Neural cell (in vitro differentiated cells): Measurements from ENCODE around the gene PIBF1. TPM values are rescaled to one million over a fixed set of nuclear protein-coding genes. Genes with fewer than 3 reads are reported as not detected.
"Not testable (repeated sequence)": the region's sequence is repeated elsewhere in the genome, so short reads cannot be mapped to it uniquely, and the experiment has no call there.

ENCODE experiments used
- H2AFZ ChIP-seq: fragments of 200-600, 300-800 bp; sonication (generic), shearing (Covaris generic); 2 replicates; pipeline ENCODE4 v1.6.0; 2014; ENCODE audit warnings: low read depth, mild to moderate bottlenecking, antibody characterized with exemption, low read length, moderate library complexity
- H3F3A ChIP-seq: fragments of 200-600 bp; shearing (Covaris generic); 2 replicates; pipeline ENCODE4 v1.6.1; 2016; ENCODE audit warnings: mild to moderate bottlenecking, moderate library complexity, mixed read lengths, antibody characterized with exemption, low read length; ENCODE audit not compliant: insufficient read depth, poor library complexity, severe bottlenecking
- H3K27ac ChIP-seq: fragments of 200-600, 300-800 bp; sonication (generic), shearing (Covaris generic); 2 replicates; pipeline ENCODE4 v1.5.1; 2014; ENCODE audit warnings: mild to moderate bottlenecking, low read length, moderate library complexity
- H3K27me3 ChIP-seq: fragments of 300-800, 200-600 bp; sonication (generic), shearing (Covaris generic); 2 replicates; pipeline ENCODE4 v1.6.0; 2014; ENCODE audit warnings: mild to moderate bottlenecking, low read depth, low read length, moderate library complexity; ENCODE audit not compliant: insufficient read depth
- H3K36me3 ChIP-seq: fragments of 300-800, 200-600 bp; sonication (generic), shearing (Covaris generic); 2 replicates; pipeline ENCODE4 v1.5.1; 2014; ENCODE audit warnings: mild to moderate bottlenecking, antibody characterized with exemption, low read length, moderate library complexity; ENCODE audit not compliant: insufficient read depth
- H3K4me2 ChIP-seq: fragments of 300-800, 200-600 bp; sonication (generic), shearing (Covaris generic); 2 replicates; pipeline ENCODE4 v1.6.0; 2014; ENCODE audit warnings: mild to moderate bottlenecking, low read length
- H3K4me3 ChIP-seq: fragments of 300-800, 200-600 bp; sonication (generic), shearing (Covaris generic); 2 replicates; pipeline ENCODE4 v1.5.1; 2014; ENCODE audit warnings: mild to moderate bottlenecking, low read length, moderate library complexity
- H3K79me2 ChIP-seq: fragments of 200-600 bp; shearing (Covaris generic); replicated peaks from 2 replicates; pipeline ENCODE4 v1.6.0; 2014; ENCODE audit warnings: mild to moderate bottlenecking, low read length, moderate library complexity; ENCODE audit not compliant: insufficient read depth
- H3K9ac ChIP-seq: fragments of 300-800, 200-600 bp; sonication (generic), shearing (Covaris generic); 2 replicates; pipeline ENCODE4 v1.6.1; 2016; ENCODE audit warnings: mild to moderate bottlenecking, low read length, mixed read lengths
- H3K9me2 ChIP-seq: fragments of 200-600 bp; shearing (Covaris generic); 2 replicates; pipeline ENCODE4 v1.6.1; 2016; ENCODE audit warnings: mild to moderate bottlenecking, low read length, mixed read lengths; ENCODE audit not compliant: insufficient read depth
- H3K9me3 ChIP-seq: fragments of 200-600, 300-800 bp; sonication (generic), shearing (Covaris generic); 2 replicates; pipeline ENCODE4 v1.6.1; 2016; ENCODE audit warnings: mild to moderate bottlenecking, mixed run types, low read length, moderate library complexity, mixed read lengths
- H4K20me1 ChIP-seq: fragments of 200-600 bp; shearing (Covaris generic); 2 replicates; pipeline ENCODE4 v1.6.1; 2016; ENCODE audit warnings: mild to moderate bottlenecking, mixed run types; ENCODE audit not compliant: insufficient read depth
- CTCF ChIP-seq: fragments of 450-650 bp; IDR thresholded peaks from 2 replicates; pipeline ENCODE4 v1.5.1; 2014; ENCODE audit warnings: antibody characterized with exemption, mild to moderate bottlenecking, moderate library complexity; ENCODE audit not compliant: poor library complexity, severe bottlenecking
- EP300 ChIP-seq: fragments of 450-650 bp; conservative IDR thresholded peaks from 2 replicates; pipeline ENCODE4 v1.6.1; 2014; ENCODE audit warnings: antibody characterized with exemption, mild to moderate bottlenecking, moderate library complexity; ENCODE audit not compliant: poor library complexity, severe bottlenecking
- EZH2 ChIP-seq: fragments of 200-600, 300-800 bp; shearing (Covaris generic), sonication (generic); IDR thresholded peaks from 2 replicates; pipeline ENCODE4 v1.6.1; 2014; ENCODE audit warnings: antibody characterized with exemption, low read length, borderline replicate concordance, mild to moderate bottlenecking; ENCODE audit not compliant: insufficient read depth, poor library complexity, severe bottlenecking
- MXI1 ChIP-seq: fragments of 450-650 bp; conservative IDR thresholded peaks from 2 replicates; pipeline ENCODE4 v1.6.1; 2014; ENCODE audit warnings: antibody characterized with exemption, mild to moderate bottlenecking; ENCODE audit not compliant: poor library complexity, severe bottlenecking
- POLR2AphosphoS5 ChIP-seq: IDR thresholded peaks from 2 replicates; pipeline ENCODE4 v1.6.1; 2012
- RAD21 ChIP-seq: fragments of 450-650 bp; conservative IDR thresholded peaks from 2 replicates; pipeline ENCODE4 v1.6.1; 2014; ENCODE audit warnings: antibody characterized with exemption, mild to moderate bottlenecking, moderate library complexity
- REST ChIP-seq: IDR thresholded peaks from 2 replicates; pipeline ENCODE4 v1.6.1; 2012; ENCODE audit warnings: borderline replicate concordance
- SMC3 ChIP-seq: fragments of 450-650 bp; conservative IDR thresholded peaks from 2 replicates; pipeline ENCODE4 v1.6.1; 2014; ENCODE audit warnings: antibody characterized with exemption, mild to moderate bottlenecking, moderate library complexity; ENCODE audit not compliant: poor library complexity
- TAF1 ChIP-seq: IDR thresholded peaks from 2 replicates; pipeline ENCODE4 v1.6.1; 2012; ENCODE audit warnings: low read depth
- polyA plus RNA-seq: library from polyadenylated mRNA; depleted of rRNA; stranded (reverse); fragments of >200 nt; gene quantifications from 2 replicates; pipeline ENCODE4 v1.2.3, GENCODE V29; 2014

Gene PIBF1
- polyA plus RNA-seq, 1 donor from 2014 or later: 42.4 TPM

- peak overlapping the region; percentile 86 for H3K27ac ChIP-seq
- H3K79me2 ChIP-seq: peaks cover 84% of the 10 kb centered on the region
- no peaks in the 10 kb centered on the region for H3K27me3 ChIP-seq
- H3F3A ChIP-seq: peaks cover 5% of the 10 kb centered on the region
- peak overlapping the region; percentile 92 for H3K4me3 ChIP-seq
- no peaks in the 10 kb centered on the region for H3K9me2 ChIP-seq
- H3K4me2 ChIP-seq: peak overlapping the region; percentile 85
- H2AFZ ChIP-seq: peak overlapping the region; percentile 90
- no peak for TF ChIP-seq MXI1
- TF ChIP-seq SMC3: no peak
- TF ChIP-seq POLR2AphosphoS5: no peak
- TF ChIP-seq TAF1: no peak
- TF ChIP-seq REST: no peak
- TF ChIP-seq EP300: no peak
- TF ChIP-seq EZH2: no peak
- no peak for TF ChIP-seq CTCF
- TF ChIP-seq RAD21: no peak
- peaks cover 9% of the 10 kb centered on the region for H3K36me3 ChIP-seq
- no peaks in the 10 kb centered on the region for H3K9me3 ChIP-seq
- no peaks in the 10 kb centered on the region for H4K20me1 ChIP-seq
- H3K9ac ChIP-seq: peak overlapping the region; percentile 85
Measured at GRCh38 chr13:72782717-72783116, 784 bp downstream of the PIBF1 start.

GRCh38 chr13:72784679-72785078 is 2.7 kb downstream of the PIBF1 start:
- peaks cover 82% of the 10 kb centered on the region for H3K79me2 ChIP-seq
- not testable (repeated sequence) for H4K20me1 ChIP-seq, H3K9me3 ChIP-seq

GRCh38 chr13:72788831-72789230 is 6.9 kb downstream of the PIBF1 start:
- Histone ChIP-seq H3K79me2 (peaks cover 46% of the 10 kb centered on the region), H3K27ac (no peak overlapping the region), H3K9me2 (no peaks in the 10 kb centered on the region), H3F3A (no peaks in the 10 kb centered on the region), H3K36me3 (peaks cover 20% of the 10 kb centered on the region), H3K4me3 (no peak overlapping the region), H4K20me1 (no peaks in the 10 kb centered on the region), H3K4me2 (no peak overlapping the region), H3K9ac (no peak overlapping the region), H3K9me3 (no peaks in the 10 kb centered on the region), H3K27me3 (no peaks in the 10 kb centered on the region), H2AFZ (no peak overlapping the region)
- no peak for TF ChIP-seq POLR2AphosphoS5
- no peak for TF ChIP-seq TAF1
- no peak for TF ChIP-seq SMC3
- no peak for TF ChIP-seq MXI1
- no peak for TF ChIP-seq EZH2
- no peak for TF ChIP-seq RAD21
- no peak for TF ChIP-seq CTCF
- TF ChIP-seq REST: no peak
- no peak for TF ChIP-seq EP300

More at GRCh38 chr13:72784679-72785078, 2.7 kb downstream of the PIBF1 start:
- H3K9me2 ChIP-seq, H3K27me3 ChIP-seq, H3K36me3 ChIP-seq, H3K9ac ChIP-seq, H3K27ac ChIP-seq, H3F3A ChIP-seq, H2AFZ ChIP-seq, H3K4me2 ChIP-seq: not testable (repeated sequence)
- peak overlapping the region; percentile 48 for H3K4me3 ChIP-seq
